NCI-H510A treated with DMSO at 0.1 percent for 48 hours (cell line): ENCODE data around the gene NBEAL2.
A peak's percentile ranks its signal among the peaks of the same experiment; 100 is the strongest.
"Not testable (repeated sequence)": the region's sequence is repeated elsewhere in the genome, so short reads cannot be mapped to it uniquely, and the experiment has no call there.

ENCODE experiments used
- DNase-seq: peaks from one replicate; lab custom pipeline; 2025; lab: John Stamatoyannopoulos, UW

NBEAL2 gene

GRCh38 chr3:47010910-47011309, 31.4 kb downstream of the NBEAL2 start:
- DNase-seq = no peak

- DNase-seq = no peak
Observed at GRCh38 chr3:47011371-47011770, 31.9 kb downstream of the NBEAL2 start.

GRCh38 chr3:47012342-47013230, 33.1 kb downstream of the NBEAL2 start:
- no peak for DNase-seq

GRCh38 chr3:47013231-47013630, 33.8 kb downstream of the NBEAL2 start:
- DNase-seq = no peak

GRCh38 chr3:47014036-47014435, 34.6 kb downstream of the NBEAL2 start:
- DNase-seq = no peak

GRCh38 chr3:47015151-47015550, 35.7 kb downstream of the NBEAL2 start:
- no peak for DNase-seq

- DNase-seq = no peak
Observed at GRCh38 chr3:47016086-47016933, 36.8 kb downstream of the NBEAL2 start.

- no peak for DNase-seq
Observed at GRCh38 chr3:47016934-47017435, 37.5 kb downstream of the NBEAL2 start.

GRCh38 chr3:47017504-47018268, 38.2 kb downstream of the NBEAL2 start:
- no peak for DNase-seq

- DNase-seq = no peak
Observed at GRCh38 chr3:47018269-47018611, 38.8 kb downstream of the NBEAL2 start.

GRCh38 chr3:47019201-47019600, 39.7 kb downstream of the NBEAL2 start:
- DNase-seq = no peak

- no peak for DNase-seq
Observed at GRCh38 chr3:47020311-47020710, 40.8 kb downstream of the NBEAL2 start.

- DNase-seq = peak; percentile 22
Observed at GRCh38 chr3:47022641-47023071, 43.2 kb downstream of the NBEAL2 start.

- no peak for DNase-seq
Observed at GRCh38 chr3:47024932-47025331, 45.5 kb downstream of the NBEAL2 start.

GRCh38 chr3:47026432-47026831, 47.0 kb downstream of the NBEAL2 start:
- not testable (repeated sequence) for DNase-seq

- no peak for DNase-seq
Observed at GRCh38 chr3:47028146-47028545, 48.7 kb downstream of the NBEAL2 start.

- DNase-seq = no peak
Observed at GRCh38 chr3:47028667-47029066, 49.2 kb downstream of the NBEAL2 start.

GRCh38 chr3:47031041-47031440, 51.6 kb downstream of the NBEAL2 start:
- DNase-seq = not testable (repeated sequence)

- DNase-seq = no peak
Observed at GRCh38 chr3:47034868-47035489, 55.5 kb downstream of the NBEAL2 start.

- DNase-seq = no peak
Observed at GRCh38 chr3:47035645-47036044, 56.2 kb downstream of the NBEAL2 start.

GRCh38 chr3:47036145-47036544, 56.7 kb downstream of the NBEAL2 start:
- no peak for DNase-seq

- DNase-seq = not testable (repeated sequence)
Observed at GRCh38 chr3:47037302-47037701, 57.8 kb downstream of the NBEAL2 start.
